ENCODE results near the gene CPT1B. TPM values are rescaled to one million over a fixed set of nuclear protein-coding genes. Genes with fewer than 3 reads are reported as not detected.

CPT1B gene
- total and polyA plus RNA-seq, 3 experiments from 2014 or later = 0.40 to 45.0 (median 43.6) TPM

- Histone ChIP-seq H3K4me3 (ENCODE audit: low read length) (peak overlapping the region; percentile 60), H3K4me1 (ENCODE audit: insufficient read depth, low read length) (peaks cover 48% of the 10 kb centered on the region), H3K36me3 (ENCODE audit: insufficient read depth, low read length) (no peaks in the 10 kb centered on the region), H3K9me3 (ENCODE audit: low read length) (no peaks in the 10 kb centered on the region), H3K27ac (ENCODE audit: low read depth, low read length) (peak overlapping the region; percentile 54), H3K27me3 (ENCODE audit: insufficient read depth, low read length, poor library complexity, severe bottlenecking) (no peaks in the 10 kb centered on the region)
- H3K4me1 Mint-ChIP-seq = peaks cover 33 to 55% (median 38%) of the 10 kb centered on the region in 3 donors
- peak overlapping the region; percentile 72 to 86 (median 79) for H3K4me3 Mint-ChIP-seq
- DNase-seq = peak in 1 of 5 donors; percentile 45
- ChIA-PET CTCF (interaction anchor here (0.9 to 5.8 kb wide), 11 partner anchors 11 to 72 kb away, joined by 3 to 86 read pairs (median 8); partner anchors contain the start of genes LMF2, NCAPH2, SCO2 and SYCE3), POLR2A (interaction anchor here (0.8 to 2.4 kb wide), 12 partner anchors 10 to 358 kb away, joined by 3 to 36 read pairs (median 8); partner anchors contain the start of genes CHKB, HDAC10, LMF2 and NCAPH2)
- no peaks in the 10 kb centered on the region for H3K9me3 Mint-ChIP-seq
- H3K27me3 Mint-ChIP-seq = no peaks in the 10 kb centered on the region
- H3K27ac Mint-ChIP-seq = peak overlapping the region; percentile 23 to 86 (median 77)
- H3K36me3 Mint-ChIP-seq = peaks cover 0 to 2% (median 0%) of the 10 kb centered on the region in 3 donors
These were observed 29.1 kb downstream of the CPT1B start for GRCh38 chr22:50548921-50549790.

- Mint-ChIP-seq H3K36me3 (peaks cover 0 to 2% (median 0%) of the 10 kb centered on the region in 3 donors), H3K9me3 (no peaks in the 10 kb centered on the region), H3K4me1 (peaks cover 33 to 58% (median 38%) of the 10 kb centered on the region in 3 donors), H3K27me3 (no peaks in the 10 kb centered on the region), H3K27ac (peak overlapping the region; percentile 68 to 88 (median 82)), H3K4me3 (peak overlapping the region; percentile 57 to 79 (median 67))
- peak; percentile 51 to 80 (median 61) for DNase-seq
- no peaks in the 10 kb centered on the region for H3K27me3 ChIP-seq (ENCODE audit: insufficient read depth, low read length, poor library complexity, severe bottlenecking)
- peak overlapping the region; percentile 60 for H3K4me3 ChIP-seq (ENCODE audit: low read length)
- POLR2A ChIA-PET = interaction anchor here (0.6 to 2.4 kb wide), 12 partner anchors 9 to 357 kb away, joined by 3 to 36 read pairs (median 8); partner anchors contain the start of genes CHKB, HDAC10, LMF2 and NCAPH2
- no peaks in the 10 kb centered on the region for H3K36me3 ChIP-seq (ENCODE audit: insufficient read depth, low read length)
- no peaks in the 10 kb centered on the region for H3K9me3 ChIP-seq (ENCODE audit: low read length)
- CTCF ChIA-PET = interaction anchor here (0.6 to 5.8 kb wide), 15 partner anchors 11 to 78 kb away, joined by 3 to 86 read pairs (median 4); partner anchors contain the start of genes CPT1B, LMF2, NCAPH2 and SCO2
- peak overlapping the region; percentile 54 for H3K27ac ChIP-seq (ENCODE audit: low read depth, low read length)
- peaks cover 53% of the 10 kb centered on the region for H3K4me1 ChIP-seq (ENCODE audit: insufficient read depth, low read length)
These were observed 29.9 kb downstream of the CPT1B start for GRCh38 chr22:50548040-50548920.

- Histone ChIP-seq H3K27ac (ENCODE audit: low read depth, low read length) (no peak overlapping the region), H3K27me3 (ENCODE audit: insufficient read depth, low read length, poor library complexity, severe bottlenecking) (no peaks in the 10 kb centered on the region), H3K9me3 (ENCODE audit: low read length) (no peaks in the 10 kb centered on the region), H3K36me3 (ENCODE audit: insufficient read depth, low read length) (no peaks in the 10 kb centered on the region), H3K4me3 (ENCODE audit: low read length) (no peak overlapping the region), H3K4me1 (ENCODE audit: insufficient read depth, low read length) (peaks cover 53% of the 10 kb centered on the region)
- peak in 1 of 5 donors; percentile 50 for DNase-seq
- no peaks in the 10 kb centered on the region for H3K9me3 Mint-ChIP-seq
- H3K4me1 Mint-ChIP-seq = peaks cover 35 to 58% (median 41%) of the 10 kb centered on the region in 3 donors
- H3K27me3 Mint-ChIP-seq = no peaks in the 10 kb centered on the region
- ChIA-PET CTCF (interaction anchor here (0.6 to 5.8 kb wide), 12 partner anchors 10 to 77 kb away, joined by 3 to 86 read pairs (median 5); partner anchors contain the start of genes SCO2, SYCE3 and TYMP), POLR2A (interaction anchor here (1.8 to 2.4 kb wide), 6 partner anchors 8 to 73 kb away, joined by 8 to 36 read pairs (median 15); partner anchors contain the start of genes CHKB, LMF2, NCAPH2 and SCO2)
- peak overlapping the region in 5 of 8 donors; percentile 17 to 81 (median 57) for H3K27ac Mint-ChIP-seq
- peak overlapping the region in 5 of 7 donors; percentile 9 to 38 (median 29) for H3K4me3 Mint-ChIP-seq
- H3K36me3 Mint-ChIP-seq = peaks cover 0 to 2% (median 0%) of the 10 kb centered on the region in 3 donors
These were observed 30.8 kb downstream of the CPT1B start for GRCh38 chr22:50547263-50547985.

- Histone ChIP-seq H3K36me3 (ENCODE audit: insufficient read depth, low read length) (no peaks in the 10 kb centered on the region), H3K27me3 (ENCODE audit: insufficient read depth, low read length, poor library complexity, severe bottlenecking) (no peaks in the 10 kb centered on the region), H3K4me3 (ENCODE audit: low read length) (no peak overlapping the region), H3K4me1 (ENCODE audit: insufficient read depth, low read length) (peaks cover 53% of the 10 kb centered on the region), H3K27ac (ENCODE audit: low read depth, low read length) (no peak overlapping the region), H3K9me3 (ENCODE audit: low read length) (no peaks in the 10 kb centered on the region)
- Mint-ChIP-seq H3K4me1 (peaks cover 36 to 58% (median 43%) of the 10 kb centered on the region in 3 donors), H3K27me3 (no peaks in the 10 kb centered on the region), H3K27ac (peak overlapping the region in 5 of 8 donors; percentile 10 to 99 (median 82)), H3K4me3 (peak overlapping the region in 5 of 7 donors; percentile 19 to 85 (median 51)), H3K9me3 (no peaks in the 10 kb centered on the region), H3K36me3 (peaks cover 0 to 2% (median 0%) of the 10 kb centered on the region in 3 donors)
- CTCF ChIA-PET = interaction anchor here (1.3 to 5.8 kb wide), 7 partner anchors 9 to 52 kb away, joined by 3 to 86 read pairs (median 11); partner anchors contain the start of genes SCO2, SYCE3 and TYMP
- DNase-seq = peak in 1 of 5 donors; percentile 45
- POLR2A ChIA-PET = interaction anchor here (0.6 to 2.4 kb wide), 6 partner anchors 7 to 74 kb away, joined by 3 to 36 read pairs (median 15); partner anchors contain the start of genes LMF2, NCAPH2 and SCO2
These were observed 31.6 kb downstream of the CPT1B start for GRCh38 chr22:50546326-50547262.

- H3K4me3 Mint-ChIP-seq = peak within 1 kb of the TSS; percentile 51 to 85 (median 71)
These were observed 32.5 kb downstream of the CPT1B start, which contains the start of gene KLHDC7B for GRCh38 chr22:50545522-50546325. KLHDC7B (plus strand) TSS chr22:50545899; CDS start chr22:50546244, 345 bp downstream.

More at GRCh38 chr22:50545522-50546325, 32.5 kb downstream of the CPT1B start, which contains the start of gene KLHDC7B:
- ChIA-PET CTCF (interaction anchor here (1.0 to 5.8 kb wide), 7 partner anchors 9 to 75 kb away, joined by 3 to 86 read pairs (median 4); partner anchors contain the start of genes SCO2, SYCE3 and TYMP), POLR2A (interaction anchor here (0.8 to 1.8 kb wide), 4 partner anchors 19 to 76 kb away, joined by 3 to 8 read pairs (median 5); partner anchors contain the start of genes LMF2, NCAPH2 and SCO2)
- Histone ChIP-seq H3K27ac (ENCODE audit: low read depth, low read length) (peak within 1 kb of the TSS; percentile 33), H3K4me1 (ENCODE audit: insufficient read depth, low read length) (peaks cover 46% of the 10 kb centered on the region), H3K9me3 (ENCODE audit: low read length) (no peaks in the 10 kb centered on the region), H3K36me3 (ENCODE audit: insufficient read depth, low read length) (no peaks in the 10 kb centered on the region), H3K27me3 (ENCODE audit: insufficient read depth, low read length, poor library complexity, severe bottlenecking) (no peaks in the 10 kb centered on the region), H3K4me3 (ENCODE audit: low read length) (peak within 1 kb of the TSS; percentile 77)
- H3K27ac Mint-ChIP-seq = peak within 1 kb of the TSS; percentile 77 to 99 (median 91)
- DNase-seq = peak in 1 of 5 donors; percentile 47
- peaks cover 36 to 56% (median 41%) of the 10 kb centered on the region in 3 donors for H3K4me1 Mint-ChIP-seq
- no peaks in the 10 kb centered on the region for H3K27me3 Mint-ChIP-seq
- no peaks in the 10 kb centered on the region for H3K9me3 Mint-ChIP-seq
- peaks cover 0 to 2% (median 0%) of the 10 kb centered on the region in 3 donors for H3K36me3 Mint-ChIP-seq

All from CD8-positive, alpha-beta memory T cell (primary cell).